HepG2 (cell line): Measurements from ENCODE around the gene LTB4R. TPM values are rescaled to one million over a fixed set of nuclear protein-coding genes. Genes with fewer than 3 reads are reported as not detected.
A peak's percentile ranks its signal among the peaks of the same experiment; 100 is the strongest.

Experiments used
- ATF3 ChIP-seq: sonication (generic); formaldehyde crosslinking; IDR thresholded peaks from 2 replicates; pipeline ENCODE4 v1.4.0; 2020; ENCODE audit warnings: missing genetic modification reagents
- FOXJ3 ChIP-seq: sonication (generic); formaldehyde crosslinking; IDR thresholded peaks from 2 replicates; pipeline ENCODE4 v1.4.0; 2020; ENCODE audit warnings: missing genetic modification reagents, mild to moderate bottlenecking, borderline replicate concordance
- GABPB1 ChIP-seq: IDR thresholded peaks from 2 replicates; pipeline ENCODE4 v1.6.1; 2016; ENCODE audit warnings: mild to moderate bottlenecking, missing genetic modification reagents, moderate library complexity, missing compliant biosample characterization
- IKZF1 ChIP-seq: fragments of 450-650 bp; IDR thresholded peaks from 2 replicates; pipeline ENCODE4 v1.7.1; 2016
- KLF6 ChIP-seq: IDR thresholded peaks from 2 replicates; pipeline ENCODE4 v1.8.0; 2016; ENCODE audit warnings: missing biosample characterization, missing genetic modification reagents
- MIER3 ChIP-seq: IDR thresholded peaks from 2 replicates; pipeline ENCODE4 v1.6.1; 2016; ENCODE audit warnings: missing compliant biosample characterization, borderline replicate concordance
- PRDM15 ChIP-seq: sonication (generic); formaldehyde crosslinking; IDR thresholded peaks from 2 replicates; pipeline ENCODE4 v1.4.0; 2020; ENCODE audit warnings: missing genetic modification reagents
- SATB2 ChIP-seq: sonication (generic); formaldehyde crosslinking; IDR thresholded peaks from 2 replicates; pipeline ENCODE4 v1.5.0; 2020; ENCODE audit warnings: missing genetic modification reagents
- ZBTB42 ChIP-seq: sonication (generic); formaldehyde crosslinking; IDR thresholded peaks from 2 replicates; pipeline ENCODE4 v1.5.0; 2020; ENCODE audit warnings: mild to moderate bottlenecking, missing genetic modification reagents
- ZFP82 ChIP-seq: sonication (generic); formaldehyde crosslinking; IDR thresholded peaks from 2 replicates; pipeline ENCODE4 v1.5.1; 2020; ENCODE audit warnings: mild to moderate bottlenecking, missing genetic modification reagents, borderline replicate concordance
- ZFP91 ChIP-seq: sonication (generic); formaldehyde crosslinking; IDR thresholded peaks from 2 replicates; pipeline ENCODE4 v1.9.0; 2022; ENCODE audit warnings: missing genetic modification reagents, mild to moderate bottlenecking, borderline replicate concordance
- ZMAT3 ChIP-seq: sonication (generic); formaldehyde crosslinking; conservative IDR thresholded peaks from 2 replicates; pipeline ENCODE4 v1.7.0; 2021; ENCODE audit warnings: missing genetic modification reagents
- ZMYM2 ChIP-seq: sonication (generic); formaldehyde crosslinking; IDR thresholded peaks from 2 replicates; pipeline ENCODE4 v1.8.0; 2022; ENCODE audit warnings: mild to moderate bottlenecking, missing genetic modification reagents
- ZNF569 ChIP-seq: sonication (generic); formaldehyde crosslinking; IDR thresholded peaks from 2 replicates; pipeline ENCODE4 v1.5.0; 2020; ENCODE audit warnings: mild to moderate bottlenecking, missing genetic modification reagents, moderate library complexity, borderline replicate concordance
- ZNF724P ChIP-seq: sonication (generic); formaldehyde crosslinking; IDR thresholded peaks from 2 replicates; pipeline ENCODE4 v1.8.0; 2022; ENCODE audit warnings: missing genetic modification reagents, borderline replicate concordance
- ZNF773 ChIP-seq: sonication (generic); formaldehyde crosslinking; IDR thresholded peaks from 2 replicates; pipeline ENCODE4 v1.4.0; 2020; ENCODE audit warnings: missing genetic modification reagents, borderline replicate concordance
- ZSCAN5A ChIP-seq: sonication (generic); formaldehyde crosslinking; IDR thresholded peaks from 2 replicates; pipeline ENCODE4 v1.8.0; 2022; ENCODE audit warnings: mild to moderate bottlenecking, missing genetic modification reagents, borderline replicate concordance
- ZSCAN9 ChIP-seq: IDR thresholded peaks from 2 replicates; pipeline ENCODE4 v1.6.1; 2016; ENCODE audit warnings: borderline replicate concordance
- polyA plus RNA-seq, 8 experiments: library from polyadenylated mRNA; depleted of rRNA in 3 of 8; stranded (reverse) in 7 of 8; unstranded in 1 of 8; fragments of >200 nt; fragmentation: Illumina TruSeq in 4 of 8; extraction: Trizol in 4 of 8; gene quantifications; 2 replicates each; pipeline versions ENCODE4 v1.2.1 to v1.2.3, GENCODE V29; 2011 to 2016; ENCODE audit warnings: low read depth in 4 of 8, missing spikeins in 1 of 8, mixed read lengths in 1 of 8; ENCODE audit not compliant: insufficient read depth in 1 of 8
- total RNA-seq, 5 experiments: library from RNA; depleted of rRNA; stranded (reverse); fragments of >200 nt; fragmentation: Illumina TruSeq; extraction: Trizol; gene quantifications; 2 replicates each; pipeline ENCODE4 v1.2.3, GENCODE V29; 2016; ENCODE audit warnings: low read depth in 1 of 5

Gene LTB4R
- total and polyA plus RNA-seq, 2 of the 13 experiments (the other 11 are each of a cell fraction or from before 2014, with no cell fraction given): 3.2 to 8.2 TPM

- TF ChIP-seq PRDM15 (CRISPR knock-in tag) (peak; percentile 84), GABPB1 (CRISPR knock-in tag) (peak; percentile 94), IKZF1 (no peak), ZFP91 (CRISPR knock-in tag) (no peak), MIER3 (peak; percentile 88; the same call in 1 of the 2 replicates), ZNF724P (peak; percentile 97; the same call in 1 of the 2 replicates), ZSCAN5A (peak; percentile 97), ATF3 (no peak; the same call in 1 of the 2 replicates), ZSCAN9 (CRISPR knock-in tag) (peak; percentile 96), SATB2 (CRISPR knock-in tag) (peak; percentile 99), ZNF773 (CRISPR knock-in tag) (peak; percentile 99), ZNF569 (no peak), ZMYM2 (CRISPR knock-in tag) (no peak), KLF6 (CRISPR knock-in tag) (peak; percentile 99), ZMAT3 (CRISPR knock-in tag) (peak; percentile 99), ZBTB42 (peak; percentile 95; the same call in 1 of the 2 replicates), FOXJ3 (CRISPR knock-in tag) (peak; percentile 75; the same call in 1 of the 2 replicates), ZFP82 (CRISPR knock-in tag) (no peak)
Observed at GRCh38 chr14:24315807-24316596, 4.7 kb downstream of the LTB4R start (continued).
